SH-SY5Y (cell line): Measurements from ENCODE around the gene FRY.

Source experiments
- GATA2 ChIP-seq: IDR thresholded peaks from 2 replicates; pipeline ENCODE4 v1.6.1; 2011; ENCODE audit warnings: mild to moderate bottlenecking, low read depth, low read length
- GATA3 ChIP-seq: IDR thresholded peaks from 2 replicates; pipeline ENCODE4 v1.6.1; 2011; ENCODE audit warnings: low read depth, mild to moderate bottlenecking, low read length, moderate library complexity

DNA sequence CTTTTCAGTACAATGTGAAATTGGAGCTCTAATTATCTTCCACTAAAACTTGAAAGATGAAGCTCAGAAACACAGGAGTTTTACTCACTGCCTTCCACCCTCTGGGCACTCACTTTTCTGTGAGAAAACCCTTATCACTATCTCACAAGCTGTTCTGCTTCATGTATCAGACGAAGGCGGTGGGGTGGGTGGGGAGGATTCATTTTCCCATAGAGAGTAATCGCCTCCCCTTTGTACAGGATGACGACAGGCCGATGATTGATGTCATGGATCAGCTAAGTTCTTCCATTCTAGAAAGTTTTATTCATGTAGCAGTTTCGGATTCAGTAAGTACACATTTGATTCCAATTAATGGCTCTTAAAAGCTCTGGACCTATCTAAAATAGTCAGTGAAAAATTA, 143.7 kb downstream of the FRY start:
- no peak for TF ChIP-seq GATA3
- TF ChIP-seq GATA2: no peak
